GM10266 (cell line): Measurements from ENCODE around the gene GPR176.
A peak's percentile ranks its signal among the peaks of the same experiment; 100 is the strongest.

Experiments
- DNase-seq: peaks from one replicate; pipeline ENCODE4 v3.0.0; 2012; ENCODE audit errors: extremely low spot score
- TF ChIP-seq, protein P1 (sequence below): IDR thresholded peaks from 2 replicates; pipeline ENCODE4 v1.5.1; 2012; ENCODE audit warnings: mild to moderate bottlenecking, low read depth; ENCODE audit not compliant: control insufficient read depth, insufficient read depth; ENCODE audit errors: missing control alignments

GPR176 gene, protein sequence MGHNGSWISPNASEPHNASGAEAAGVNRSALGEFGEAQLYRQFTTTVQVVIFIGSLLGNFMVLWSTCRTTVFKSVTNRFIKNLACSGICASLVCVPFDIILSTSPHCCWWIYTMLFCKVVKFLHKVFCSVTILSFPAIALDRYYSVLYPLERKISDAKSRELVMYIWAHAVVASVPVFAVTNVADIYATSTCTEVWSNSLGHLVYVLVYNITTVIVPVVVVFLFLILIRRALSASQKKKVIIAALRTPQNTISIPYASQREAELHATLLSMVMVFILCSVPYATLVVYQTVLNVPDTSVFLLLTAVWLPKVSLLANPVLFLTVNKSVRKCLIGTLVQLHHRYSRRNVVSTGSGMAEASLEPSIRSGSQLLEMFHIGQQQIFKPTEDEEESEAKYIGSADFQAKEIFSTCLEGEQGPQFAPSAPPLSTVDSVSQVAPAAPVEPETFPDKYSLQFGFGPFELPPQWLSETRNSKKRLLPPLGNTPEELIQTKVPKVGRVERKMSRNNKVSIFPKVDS

DNA sequence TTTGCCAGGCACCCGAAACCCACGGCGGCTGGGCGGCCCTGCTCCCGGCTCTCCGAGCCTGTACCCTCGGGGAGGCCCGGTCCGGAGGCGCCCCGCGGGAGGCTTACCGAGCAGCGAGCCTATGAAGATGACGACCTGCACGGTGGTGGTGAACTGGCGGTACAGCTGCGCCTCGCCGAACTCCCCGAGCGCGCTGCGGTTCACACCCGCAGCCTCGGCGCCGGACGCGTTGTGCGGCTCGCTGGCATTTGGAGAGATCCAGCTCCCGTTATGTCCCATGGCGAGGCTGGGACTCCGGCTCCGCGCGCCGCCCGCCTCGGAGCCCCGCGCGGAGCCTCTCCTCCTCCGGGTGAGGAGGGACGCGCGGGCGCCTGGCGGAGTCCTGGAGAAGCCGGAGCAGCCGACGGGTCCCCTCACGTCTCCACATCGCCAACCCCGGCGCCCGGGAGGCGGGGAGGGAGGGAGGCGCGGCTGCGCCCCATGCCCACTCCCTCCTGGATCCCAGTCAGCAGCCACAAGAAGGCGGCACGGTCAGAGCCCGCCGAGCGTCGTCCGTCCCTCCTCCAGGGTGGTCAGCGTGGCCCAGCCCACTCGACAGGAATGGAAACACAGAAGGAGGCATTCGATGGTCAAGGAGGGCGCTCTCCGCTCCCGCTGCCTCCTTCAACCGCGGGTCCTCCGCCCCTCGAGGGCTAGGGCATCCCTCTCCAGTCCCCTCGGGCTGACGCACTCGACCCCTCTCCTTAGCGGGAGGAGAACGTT lies at the start of gene GPR176:
TSS of gene GPR176 (minus strand) at position 519 of the 762 bp plus-strand sequence. CDS start at position 279, 240 bp downstream.
- DNase-seq, result peak; percentile 50
- TF ChIP-seq, protein P1, sequence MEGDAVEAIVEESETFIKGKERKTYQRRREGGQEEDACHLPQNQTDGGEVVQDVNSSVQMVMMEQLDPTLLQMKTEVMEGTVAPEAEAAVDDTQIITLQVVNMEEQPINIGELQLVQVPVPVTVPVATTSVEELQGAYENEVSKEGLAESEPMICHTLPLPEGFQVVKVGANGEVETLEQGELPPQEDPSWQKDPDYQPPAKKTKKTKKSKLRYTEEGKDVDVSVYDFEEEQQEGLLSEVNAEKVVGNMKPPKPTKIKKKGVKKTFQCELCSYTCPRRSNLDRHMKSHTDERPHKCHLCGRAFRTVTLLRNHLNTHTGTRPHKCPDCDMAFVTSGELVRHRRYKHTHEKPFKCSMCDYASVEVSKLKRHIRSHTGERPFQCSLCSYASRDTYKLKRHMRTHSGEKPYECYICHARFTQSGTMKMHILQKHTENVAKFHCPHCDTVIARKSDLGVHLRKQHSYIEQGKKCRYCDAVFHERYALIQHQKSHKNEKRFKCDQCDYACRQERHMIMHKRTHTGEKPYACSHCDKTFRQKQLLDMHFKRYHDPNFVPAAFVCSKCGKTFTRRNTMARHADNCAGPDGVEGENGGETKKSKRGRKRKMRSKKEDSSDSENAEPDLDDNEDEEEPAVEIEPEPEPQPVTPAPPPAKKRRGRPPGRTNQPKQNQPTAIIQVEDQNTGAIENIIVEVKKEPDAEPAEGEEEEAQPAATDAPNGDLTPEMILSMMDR, result no peak

DNA sequence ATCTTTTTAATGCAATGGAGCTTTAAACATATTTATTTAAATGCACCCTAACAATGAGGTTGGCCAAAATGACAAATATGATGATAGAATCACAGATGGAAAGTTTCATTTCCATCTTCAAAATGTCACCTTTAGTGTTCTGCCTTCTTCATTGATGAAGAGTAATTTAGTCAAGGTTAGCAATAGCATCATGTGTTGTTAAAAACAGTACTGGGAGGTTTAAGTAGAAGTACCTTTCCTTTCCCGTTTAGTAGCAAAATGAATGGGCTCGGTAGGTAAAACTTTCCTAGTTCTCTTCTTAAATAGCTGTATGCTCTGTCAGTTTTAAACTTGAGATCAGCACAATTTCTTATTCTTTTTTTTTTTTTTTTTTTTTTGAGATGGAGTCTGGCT lies 48.9 kb upstream of the GPR176 start:
- DNase-seq, result no peak
- TF ChIP-seq, protein P1, result no peak

DNA sequence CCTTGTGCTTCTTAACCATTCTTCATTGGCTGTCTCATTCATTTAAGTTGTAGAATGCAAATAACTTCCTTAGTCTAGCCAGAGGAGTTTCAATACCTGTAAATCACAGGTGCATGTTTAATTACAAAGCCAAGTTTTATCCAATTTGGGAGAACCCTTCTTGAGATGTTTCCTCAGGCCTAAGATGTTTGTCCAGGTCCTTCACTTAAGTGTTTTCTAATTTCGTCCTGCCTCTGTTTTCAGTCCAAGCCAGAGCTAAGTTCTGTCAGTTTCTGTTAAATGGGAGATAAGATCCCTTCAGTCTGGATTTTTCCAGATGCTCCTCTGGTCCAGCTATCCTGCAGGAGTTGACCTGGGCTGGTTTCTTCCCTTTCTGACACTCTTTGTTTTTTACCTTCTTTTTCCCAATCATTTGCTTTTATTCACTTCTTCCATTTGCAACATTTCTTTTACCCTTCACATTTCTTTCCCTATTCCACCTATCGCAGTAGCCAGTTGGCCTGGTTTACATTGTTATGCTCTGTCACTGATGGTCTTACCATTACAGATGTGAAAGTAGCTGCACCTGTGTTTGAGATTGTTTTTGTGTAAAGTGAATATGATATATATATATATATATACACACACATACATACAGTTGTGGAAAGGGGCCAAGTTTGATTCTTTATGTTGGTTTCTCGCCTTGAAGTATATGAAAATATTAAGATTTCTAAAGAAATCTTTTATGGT lies 48.4 kb upstream of the GPR176 start:
- TF ChIP-seq, protein P1, result no peak
- DNase-seq, result no peak

DNA sequence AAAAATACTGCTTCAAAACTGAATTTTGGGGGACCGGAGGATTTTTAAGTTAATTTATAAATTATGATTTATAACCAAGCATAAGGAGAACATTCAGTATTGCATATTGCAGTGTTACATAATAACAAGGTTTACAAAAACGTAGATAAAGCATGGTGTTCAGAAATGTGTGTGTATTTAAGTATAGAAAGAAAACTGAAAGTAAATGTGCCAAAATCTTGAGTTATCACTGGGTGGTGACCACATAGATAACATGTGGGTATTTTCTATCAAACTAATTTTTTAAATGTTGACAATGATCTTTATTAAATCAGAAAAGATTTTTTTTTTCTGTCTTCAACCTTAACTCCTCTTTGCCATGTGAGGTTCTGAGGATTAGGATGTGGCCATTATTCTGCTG lies 46.5 kb upstream of the GPR176 start:
- DNase-seq, result no peak
- TF ChIP-seq, protein P1, result no peak

DNA sequence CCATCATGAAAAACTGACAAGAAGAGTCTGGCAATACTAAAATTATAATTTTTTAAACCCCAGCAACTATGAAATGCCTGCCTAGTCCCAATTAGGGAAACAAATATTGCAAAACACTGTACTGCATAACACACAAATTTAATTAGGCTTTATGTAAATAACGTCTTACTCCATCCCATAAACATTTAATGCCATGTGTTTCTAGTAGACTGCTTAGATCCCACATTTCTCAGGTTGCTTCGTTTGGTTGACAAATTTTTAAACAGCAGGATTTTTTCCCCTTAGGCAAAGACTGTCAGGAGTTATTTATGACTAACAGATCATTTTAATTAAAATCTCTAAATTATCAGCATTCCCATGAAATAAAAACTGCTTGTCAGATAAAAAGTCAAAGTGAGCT lies 43.7 kb upstream of the GPR176 start:
- no peak for DNase-seq
- TF ChIP-seq, protein P1, result no peak

DNA sequence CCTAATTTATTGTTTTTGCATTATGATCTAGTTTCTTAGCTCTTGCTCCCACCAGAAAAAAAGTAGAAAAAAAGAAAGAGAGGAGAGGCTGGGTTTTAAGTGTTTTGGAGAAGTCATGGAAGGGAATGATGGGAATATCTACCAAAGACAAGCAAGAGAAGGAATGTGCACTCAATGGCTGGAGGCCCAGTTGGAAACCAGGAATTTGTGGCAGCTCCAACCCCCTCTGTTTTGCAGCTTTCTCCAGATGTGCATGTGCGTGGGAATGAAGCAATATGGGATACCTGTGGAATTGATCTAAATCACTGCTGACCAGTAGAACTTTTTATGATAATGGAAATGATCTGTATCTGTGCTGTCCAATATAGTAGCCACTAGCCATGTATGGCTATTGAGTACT lies 41.0 kb upstream of the GPR176 start:
- DNase-seq, result no peak
- TF ChIP-seq, protein P1, result no peak
